Activated gamma-delta T cell treated with Interleukin-2 at 50 U/mL for 16 hours (primary cell): Measurements from ENCODE around the gene TTC6.

Source experiments
- DNase-seq: peaks from one replicate; pipeline ENCODE4 v3.0.0-alpha.2; 2020

TTC6 gene

DNA sequence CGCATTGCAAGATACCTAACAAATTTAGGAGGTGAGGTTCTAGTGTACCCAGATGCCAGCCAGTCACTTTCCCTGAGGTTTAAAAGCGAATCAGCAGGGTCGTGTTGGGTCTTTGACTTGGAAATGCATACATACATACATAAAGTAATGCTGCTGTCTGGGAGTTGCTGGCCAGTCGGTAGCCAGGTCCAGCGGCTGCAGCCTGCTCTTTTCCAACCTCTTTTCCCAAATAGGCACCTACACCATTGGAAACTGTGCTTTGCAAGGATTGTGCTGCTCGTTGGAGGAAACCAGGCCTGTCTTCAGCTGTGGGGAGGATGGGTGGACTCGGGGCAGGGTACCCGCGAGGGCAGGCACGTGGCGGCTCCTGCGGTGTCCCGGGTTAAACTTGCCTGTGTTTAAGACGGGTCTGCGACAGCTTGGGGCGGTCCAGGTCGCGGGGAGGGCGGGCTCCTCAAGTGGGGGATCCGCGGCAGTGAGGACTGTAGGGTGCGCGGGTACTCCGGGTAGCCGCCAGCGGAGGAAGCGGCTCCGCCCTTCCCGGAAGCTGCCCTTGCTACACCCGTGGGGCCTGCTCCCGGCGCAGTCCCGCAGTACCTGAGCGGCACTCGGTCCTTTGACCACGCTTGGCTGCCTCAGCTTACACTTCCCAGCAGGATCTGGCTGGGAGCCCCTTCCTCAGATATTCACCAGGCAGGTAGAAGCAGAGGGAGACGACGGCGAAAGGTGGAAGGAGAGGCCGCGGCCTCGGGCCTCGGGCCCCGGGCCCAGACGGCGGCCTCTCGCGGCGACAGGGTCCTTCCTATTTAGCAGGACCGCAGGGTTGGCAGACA is 2.7 kb downstream of the TTC6 start:
- no peak for DNase-seq

DNA sequence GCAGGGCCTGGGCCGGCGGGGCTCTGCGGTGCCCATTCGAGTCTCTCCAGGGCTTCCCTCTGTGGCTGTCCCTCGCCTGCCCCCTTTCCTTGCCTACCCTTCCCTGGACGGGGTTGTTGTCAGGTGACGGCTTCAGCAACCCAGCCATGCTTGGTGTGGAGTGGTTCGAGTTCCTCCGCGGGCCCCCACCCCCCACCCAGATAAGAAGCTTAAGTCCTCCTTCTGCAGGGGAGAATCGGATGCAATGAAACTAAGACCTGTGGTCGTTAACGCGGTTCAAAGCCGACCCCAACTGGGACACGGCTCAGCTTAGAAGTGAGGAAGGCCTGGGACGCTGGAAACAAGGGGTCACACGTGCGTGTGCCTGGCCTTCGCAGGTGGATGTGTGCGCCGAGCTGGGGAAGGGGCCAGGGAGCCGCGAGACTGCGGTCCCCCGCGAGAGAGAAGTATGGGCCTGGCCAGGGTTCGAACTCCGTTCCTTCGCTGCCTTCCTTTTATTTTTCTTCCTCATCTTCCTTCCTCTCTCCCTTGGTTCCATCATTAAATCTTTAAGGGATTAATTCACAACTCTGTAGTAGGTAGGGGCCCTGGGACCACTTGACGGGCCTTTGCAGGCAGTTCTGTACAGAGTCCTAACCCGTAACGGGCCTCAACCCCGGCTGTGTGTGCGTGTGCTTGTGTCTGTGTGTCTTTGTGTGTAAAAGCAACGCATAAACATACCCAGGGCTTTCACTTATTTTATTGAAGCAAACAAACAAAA is 3.5 kb downstream of the TTC6 start:
- DNase-seq: no peak

DNA sequence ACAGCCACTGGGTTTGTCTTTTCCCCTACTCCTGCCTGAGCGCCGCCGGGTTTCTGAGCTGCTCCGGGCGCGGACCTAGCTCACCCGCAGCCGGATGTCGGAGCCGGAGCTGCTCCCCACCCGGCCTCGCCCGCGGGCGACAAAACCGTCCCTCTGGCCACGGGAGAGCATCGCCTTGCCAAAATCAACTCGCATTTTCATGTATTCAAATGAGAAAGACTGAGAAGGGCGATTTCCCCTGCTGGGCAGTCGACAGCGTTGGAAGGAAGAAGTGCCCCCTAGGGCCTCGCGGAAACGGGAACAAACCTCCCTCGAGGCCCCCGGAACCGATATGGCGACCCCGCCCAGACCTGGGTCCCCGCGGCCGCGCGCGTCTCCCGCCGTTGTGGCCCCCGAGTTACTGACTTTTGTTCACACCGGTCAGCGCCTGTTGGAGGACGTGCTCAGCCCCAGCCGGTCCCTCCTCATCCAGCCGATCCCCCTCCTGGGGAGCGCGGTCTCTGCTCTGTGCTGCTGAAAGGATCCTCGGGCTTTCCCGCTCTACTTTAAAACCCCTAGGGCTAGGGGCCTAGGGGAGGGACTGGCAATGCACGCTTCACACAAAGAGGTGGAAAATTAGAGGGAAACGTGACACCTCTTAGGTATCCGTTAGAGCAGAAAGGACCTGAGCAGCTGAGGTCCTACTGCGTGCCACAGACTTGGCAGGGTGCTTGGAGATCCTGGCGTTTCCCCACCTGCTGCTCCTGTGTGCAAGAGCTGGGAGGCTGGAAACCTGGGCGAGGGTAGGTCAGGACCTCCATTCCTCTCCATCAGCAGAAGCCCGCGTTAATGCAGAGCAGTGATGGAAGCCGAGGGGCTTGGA is 4.3 kb downstream of the TTC6 start:
- no peak for DNase-seq

DNA sequence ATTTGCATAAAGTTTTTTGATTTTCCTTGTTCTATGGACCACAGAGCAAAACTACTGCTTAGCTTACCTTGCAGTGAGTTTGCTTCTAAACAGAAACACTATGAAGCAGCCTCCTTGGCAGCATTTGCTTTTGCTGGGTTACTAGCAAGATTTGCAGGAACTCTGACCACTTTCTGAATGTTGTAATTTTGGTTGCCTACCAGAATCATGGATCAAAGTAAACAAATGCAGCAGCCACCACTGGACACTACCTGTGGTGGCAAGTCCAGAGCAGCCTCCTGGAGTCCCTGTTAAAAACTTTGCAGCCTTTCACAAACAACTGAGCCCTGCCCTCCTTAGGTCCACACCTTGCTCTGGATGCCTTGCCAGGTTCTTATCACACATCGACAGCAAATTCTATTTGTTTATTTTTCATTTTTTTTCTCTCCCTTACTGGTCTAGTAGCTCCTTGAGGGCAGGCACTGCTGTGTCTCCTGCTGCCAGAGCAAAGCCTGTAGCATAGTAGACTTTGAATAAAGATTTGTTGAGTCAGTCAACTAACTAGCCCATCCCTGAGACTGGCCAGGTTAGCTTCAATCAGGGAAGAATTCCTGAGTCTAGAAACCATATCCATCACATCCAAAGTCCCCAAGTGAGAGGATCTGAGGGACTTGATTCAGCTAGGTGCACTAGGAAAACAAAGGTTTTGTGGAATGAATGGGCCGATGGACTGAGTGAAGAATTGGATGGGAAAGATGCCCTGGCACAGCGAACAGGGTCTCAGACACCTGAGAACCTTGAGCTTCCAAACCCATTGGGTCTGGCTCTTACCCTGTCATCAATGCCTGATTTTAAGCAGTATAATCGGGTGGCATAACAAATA is 5.7 kb downstream of the TTC6 start:
- DNase-seq: no peak

DNA sequence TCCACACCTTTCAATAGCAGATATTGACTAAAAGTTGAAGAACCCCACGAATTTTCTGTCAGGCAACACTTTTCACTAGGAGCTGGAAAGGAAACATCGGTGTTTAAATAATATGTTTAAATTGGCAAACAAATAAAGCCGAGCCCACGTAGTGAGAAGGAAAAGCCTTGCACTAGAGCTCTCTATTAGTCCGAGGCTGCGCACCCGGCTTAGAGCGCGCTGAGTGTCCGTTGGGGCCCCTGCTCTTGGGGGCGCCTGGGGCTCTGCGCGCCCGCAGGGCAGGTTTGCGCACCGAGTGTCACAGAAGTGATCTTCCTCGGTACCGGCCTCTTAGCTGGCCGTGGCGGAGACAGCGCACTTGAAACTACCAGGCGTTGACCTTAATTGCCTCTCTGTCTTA is 6.4 kb downstream of the TTC6 start:
- DNase-seq: no peak

DNA sequence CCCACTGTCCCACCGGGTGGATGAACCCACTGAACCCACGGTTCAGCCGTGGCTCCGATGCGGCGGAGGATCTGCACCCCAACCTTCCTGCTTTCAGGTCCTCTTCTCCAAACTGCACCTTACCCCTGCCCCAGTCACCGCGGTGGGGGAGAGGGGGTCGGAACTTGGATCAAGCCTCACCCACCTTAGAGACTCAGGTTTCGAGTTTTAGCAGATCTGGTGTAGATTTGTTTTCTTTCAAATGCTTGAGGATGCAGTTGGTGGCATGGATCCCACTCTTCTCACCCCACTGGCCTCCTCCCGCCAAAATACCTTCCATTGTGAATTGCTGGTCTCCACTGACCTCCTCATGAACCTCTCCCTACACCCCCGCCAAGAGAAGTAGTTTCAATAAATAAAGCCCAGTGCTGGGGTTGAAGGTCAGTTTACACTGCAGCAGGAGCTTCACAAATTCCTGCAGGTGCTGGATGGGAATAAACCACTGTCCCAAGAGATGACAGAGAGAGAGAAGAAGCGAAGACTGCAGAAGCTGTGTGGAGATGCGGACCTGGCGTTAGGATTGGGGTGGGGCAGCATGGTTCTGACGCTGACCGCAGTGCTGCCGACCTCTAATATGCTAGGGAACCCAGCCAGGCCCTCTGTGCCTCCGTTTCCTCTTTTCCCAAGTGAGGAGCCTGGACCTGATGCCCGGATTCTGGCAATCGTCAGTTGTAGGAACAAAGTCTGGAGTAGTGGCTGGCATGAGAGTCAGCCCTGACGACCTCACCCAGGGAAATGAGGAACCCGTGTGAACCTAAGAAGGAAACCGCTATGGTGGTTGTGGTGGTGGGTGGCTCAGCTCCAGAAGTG is 7.4 kb downstream of the TTC6 start:
- no peak for DNase-seq

DNA sequence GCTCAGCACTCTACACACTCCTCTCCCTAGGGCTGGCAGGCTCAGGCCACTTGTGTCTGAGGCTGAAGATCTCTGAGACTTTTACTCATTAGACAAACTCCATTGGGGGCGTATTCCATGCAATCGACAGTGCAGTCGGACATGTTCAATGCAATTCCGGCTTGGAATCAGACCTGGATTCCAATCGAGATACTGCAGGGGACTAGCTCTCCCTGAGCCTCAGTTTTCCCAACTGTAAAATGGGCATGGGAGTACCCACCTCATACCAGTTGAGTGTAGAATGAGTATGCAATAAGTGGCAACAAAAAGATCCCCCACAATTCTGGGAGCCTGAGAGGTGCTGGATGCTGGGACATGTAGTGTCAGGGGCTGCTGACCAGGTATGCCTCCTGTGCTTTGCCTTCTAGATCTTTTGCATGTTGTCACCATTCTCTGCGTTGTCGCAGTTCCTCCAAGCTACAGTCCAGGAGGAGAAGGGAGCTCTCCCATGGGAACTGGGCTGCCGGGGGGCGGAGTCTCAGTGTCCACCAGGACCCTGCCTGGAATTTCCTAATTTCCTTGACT is 8.3 kb downstream of the TTC6 start:
- no peak for DNase-seq

DNA sequence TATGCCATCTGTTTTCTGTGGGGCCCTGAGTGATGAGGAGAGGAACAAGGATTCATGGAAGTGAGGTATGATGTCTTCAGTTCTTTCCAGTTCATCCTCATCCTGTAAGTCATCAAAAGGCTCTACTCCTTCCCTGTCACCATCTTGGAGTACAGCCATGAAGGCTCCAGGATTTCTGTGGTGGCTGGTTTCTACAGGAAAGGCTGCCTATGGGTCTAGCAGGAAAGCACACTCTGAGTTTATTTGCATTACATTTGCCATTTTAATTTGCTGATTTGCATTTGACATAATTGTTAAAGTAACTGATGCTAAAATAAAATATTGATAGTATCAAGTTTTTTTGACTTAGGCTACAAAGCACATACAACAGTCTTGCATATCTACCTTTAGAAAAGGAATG is 11.2 kb downstream of the TTC6 start:
- no peak for DNase-seq

DNA sequence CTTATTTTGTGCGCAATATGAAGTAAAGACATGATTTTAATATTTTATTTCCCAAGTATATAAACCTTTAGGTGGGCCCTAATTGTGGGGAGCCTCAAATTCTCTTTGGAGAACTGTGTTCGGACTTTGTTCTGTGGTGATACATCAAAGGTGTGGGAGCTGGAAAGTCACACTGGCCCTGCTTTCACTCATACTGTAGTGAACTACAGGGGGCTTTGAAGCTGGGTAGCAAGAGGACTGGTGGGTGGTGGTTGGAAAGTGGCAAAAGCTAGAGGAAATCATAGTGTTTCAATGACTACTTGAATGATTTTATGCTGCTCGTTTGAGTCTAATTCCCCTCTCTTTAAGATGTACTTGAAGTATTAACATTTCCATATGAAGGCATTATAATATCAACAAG is 13.2 kb downstream of the TTC6 start:
- no peak for DNase-seq

DNA sequence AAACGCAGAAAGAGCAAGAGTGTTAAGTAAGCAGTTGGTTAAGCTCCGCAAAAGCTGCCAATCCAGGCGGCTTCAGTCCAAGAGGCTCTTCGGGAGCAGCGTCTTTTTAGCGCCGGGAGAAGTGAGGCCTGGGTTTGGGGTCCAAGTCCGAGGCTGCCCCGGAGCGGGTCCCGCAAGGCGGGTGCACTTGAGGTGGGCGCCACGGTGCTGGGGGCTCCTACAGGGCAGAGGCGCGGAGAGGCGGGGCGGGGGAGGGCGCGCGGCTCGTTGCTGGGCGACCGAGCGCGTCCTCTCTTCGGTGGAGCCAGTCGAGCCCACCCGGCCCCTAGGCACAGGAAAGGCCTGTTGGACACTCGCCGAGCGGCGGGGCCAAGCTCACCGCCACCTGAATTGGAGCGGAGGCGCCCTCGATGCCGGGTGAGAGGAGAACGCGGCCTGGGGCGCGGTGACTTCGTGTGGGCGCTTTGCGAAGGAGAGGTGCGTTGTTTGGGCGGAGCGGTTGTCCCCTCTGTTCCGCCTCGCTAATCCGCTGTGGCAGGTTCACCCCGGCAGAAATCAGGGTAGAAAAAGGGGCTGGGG is 15.6 kb downstream of the TTC6 start:
- no peak for DNase-seq

DNA sequence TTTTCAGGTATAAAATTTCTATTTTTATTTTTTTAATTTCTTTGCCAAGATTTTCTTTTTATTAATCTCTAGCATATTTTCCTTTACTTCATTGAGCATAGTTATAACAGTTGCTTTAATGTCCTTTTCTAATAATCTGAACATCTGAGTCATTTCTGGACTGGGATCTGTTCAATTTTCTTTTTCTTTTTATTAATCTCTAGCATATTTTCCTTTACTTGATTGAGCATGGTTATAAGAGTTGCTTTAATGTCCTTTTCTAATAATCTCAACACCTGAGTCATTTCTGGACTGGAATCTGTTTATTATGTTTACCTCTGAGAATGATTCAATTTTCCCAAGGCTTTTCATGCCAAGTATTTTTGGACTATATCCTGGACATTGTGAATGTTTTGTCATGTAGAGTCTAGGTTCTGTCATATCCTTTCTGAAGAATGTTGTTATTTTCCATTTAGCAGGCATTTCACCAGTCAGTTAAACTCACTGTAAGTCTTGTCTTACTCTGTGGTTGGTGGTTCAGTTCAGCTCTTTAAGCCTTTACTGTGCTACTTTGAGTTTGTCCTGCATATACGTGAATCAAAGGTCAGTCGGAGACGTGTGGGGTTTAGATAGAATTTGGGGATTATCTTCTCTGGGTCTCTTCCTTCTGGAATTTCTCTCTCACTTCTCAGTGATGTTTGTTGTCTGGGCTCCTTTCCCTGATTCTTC is 20.3 kb downstream of the TTC6 start:
- DNase-seq: no peak

DNA sequence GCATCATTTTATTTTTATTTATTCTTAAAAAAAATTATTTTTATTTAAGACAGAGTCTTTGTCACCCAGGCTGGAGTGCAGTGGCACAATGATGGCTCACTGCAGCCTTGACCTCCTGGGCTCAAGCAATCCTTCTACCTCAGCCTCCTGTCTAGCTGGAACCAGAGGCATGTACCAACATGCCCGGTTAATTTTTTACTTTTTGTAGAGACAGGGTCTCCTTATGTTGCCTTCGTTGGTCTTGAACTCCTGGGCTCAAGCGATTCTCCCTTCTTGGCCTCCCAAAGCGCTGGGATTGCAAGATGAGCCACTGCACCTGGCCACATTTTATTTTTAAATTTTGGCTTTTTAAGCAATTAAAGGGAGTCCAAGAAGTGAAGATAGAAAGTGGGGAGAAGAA is 21.4 kb downstream of the TTC6 start:
- no peak for DNase-seq

DNA sequence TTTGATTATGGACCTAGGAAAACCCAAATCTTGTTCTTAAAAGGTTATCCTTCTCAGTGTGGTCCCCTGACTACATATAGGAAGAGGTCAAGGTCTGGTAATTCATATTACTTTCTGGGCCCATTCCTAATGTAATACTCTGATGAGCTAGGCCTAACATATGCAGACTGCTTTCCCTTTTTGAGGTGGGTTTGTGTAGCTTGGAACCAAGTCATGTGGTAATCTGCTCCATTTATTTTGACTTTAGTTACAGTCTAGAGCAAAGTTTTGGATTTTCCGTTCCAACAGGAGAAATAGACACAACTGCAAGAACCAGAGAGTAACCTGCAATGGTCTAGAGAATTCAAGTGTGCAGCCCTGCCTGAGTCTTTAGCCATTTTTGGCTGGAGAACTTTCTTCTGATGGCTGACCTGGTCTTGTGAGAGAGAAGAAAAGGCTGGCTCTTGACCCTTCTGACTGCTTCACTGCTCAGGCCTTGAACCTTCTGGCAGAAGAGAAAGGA is 22.5 kb downstream of the TTC6 start:
- no peak for DNase-seq

DNA sequence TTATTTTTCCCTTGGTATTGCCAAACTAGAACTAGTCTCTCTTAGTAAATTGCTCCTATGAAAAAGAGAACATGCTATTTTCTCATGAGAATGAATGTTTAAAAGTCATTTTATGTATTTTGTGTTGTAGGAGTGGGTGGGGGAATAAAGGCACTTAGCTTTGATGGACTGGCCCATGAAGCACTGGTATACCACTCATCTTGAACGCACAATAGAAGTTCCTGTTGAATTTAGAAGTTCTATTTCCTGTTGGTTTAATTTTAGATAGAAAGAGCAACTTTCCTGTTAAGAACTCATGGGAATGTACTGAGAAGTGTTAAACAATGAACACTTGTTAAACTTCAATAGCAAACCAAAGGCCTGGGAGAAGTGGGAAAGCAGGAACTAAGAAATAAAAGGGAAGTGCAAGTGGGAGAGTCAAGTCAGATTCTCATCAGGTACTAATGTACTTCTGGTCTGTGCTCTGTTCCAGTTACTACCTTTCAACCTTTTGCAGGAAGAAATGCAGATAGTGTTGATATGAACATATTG is 23.1 kb downstream of the TTC6 start:
- DNase-seq: no peak

DNA sequence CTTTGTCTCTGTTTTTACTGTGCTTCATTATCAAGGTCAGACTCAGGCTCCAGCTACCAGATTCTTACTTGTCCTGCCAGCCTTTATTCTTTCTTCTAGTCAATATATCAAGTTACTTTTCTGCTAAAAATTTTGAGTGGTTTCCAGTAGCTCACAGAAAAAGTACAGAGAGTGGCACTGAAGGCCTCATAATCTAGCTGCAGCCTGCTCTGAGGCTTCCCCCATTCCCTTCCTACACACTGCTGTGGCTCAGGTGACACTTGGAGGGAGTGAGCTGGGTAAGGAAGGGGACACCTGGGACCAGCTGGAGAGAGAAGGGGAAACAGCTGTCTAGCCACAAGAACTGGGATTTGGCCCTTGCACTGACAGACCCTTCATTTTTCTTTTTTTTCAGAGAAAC is 25.4 kb downstream of the TTC6 start:
- no peak for DNase-seq

DNA sequence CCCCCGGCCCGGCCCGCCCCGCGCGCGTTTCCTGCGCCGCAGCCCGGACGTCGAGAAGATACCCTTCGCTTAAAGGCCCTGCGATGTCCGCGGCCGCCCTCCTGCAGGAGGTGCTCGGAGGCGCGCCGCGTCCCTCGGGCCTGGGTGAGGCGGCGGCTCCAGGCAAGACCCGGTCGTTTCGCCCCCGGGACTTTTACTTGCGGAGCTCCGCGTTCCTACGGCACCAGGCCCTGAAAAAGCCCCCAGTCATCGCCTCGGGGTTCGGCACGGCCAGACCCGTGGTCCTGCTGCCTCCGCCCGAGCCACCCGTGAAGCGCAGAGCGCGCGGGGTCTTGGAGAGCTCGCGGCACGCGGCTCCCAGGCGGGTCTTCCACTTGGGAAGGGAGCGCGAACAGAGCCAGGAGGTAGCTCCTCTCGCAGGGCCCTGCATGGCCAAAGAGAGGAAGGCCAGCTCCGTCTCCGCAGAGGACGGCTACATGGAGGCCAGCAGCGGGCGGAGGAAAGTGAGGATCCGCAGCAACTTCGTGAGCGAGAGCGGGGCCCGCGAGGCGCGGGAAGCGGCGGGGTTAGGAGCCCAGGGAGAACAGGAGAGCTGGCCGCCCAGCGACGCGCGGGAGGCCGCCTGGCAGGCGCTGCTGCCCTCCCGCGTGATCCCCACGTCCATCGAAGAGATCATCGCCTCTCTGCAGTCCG is 26.9 kb downstream of the TTC6 start:
- DNase-seq: no peak

DNA sequence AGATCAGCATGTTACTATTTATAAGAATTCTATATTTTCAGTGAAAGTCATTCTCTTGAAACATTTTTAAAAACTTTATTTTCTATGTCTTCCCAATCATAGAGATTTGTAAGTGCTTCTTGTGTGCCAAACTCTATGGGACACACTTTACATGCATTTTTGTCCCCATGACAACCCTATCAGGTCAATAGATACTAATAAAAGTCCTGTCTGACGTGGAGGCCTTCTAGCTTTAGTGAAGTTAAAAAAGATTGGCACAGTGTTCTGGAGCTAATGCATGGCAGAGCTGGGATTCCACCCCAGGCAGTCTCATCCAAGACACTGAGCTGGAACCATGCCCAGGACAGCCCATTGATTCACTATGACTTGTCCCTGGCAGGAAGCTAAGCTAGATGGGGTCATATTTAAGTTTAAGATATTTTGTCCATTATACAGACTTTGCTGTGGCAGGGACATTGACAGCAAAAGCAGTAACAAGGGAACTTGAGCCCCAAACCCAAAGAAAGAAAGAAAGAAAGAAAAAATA is 28.1 kb downstream of the TTC6 start:
- no peak for DNase-seq

DNA sequence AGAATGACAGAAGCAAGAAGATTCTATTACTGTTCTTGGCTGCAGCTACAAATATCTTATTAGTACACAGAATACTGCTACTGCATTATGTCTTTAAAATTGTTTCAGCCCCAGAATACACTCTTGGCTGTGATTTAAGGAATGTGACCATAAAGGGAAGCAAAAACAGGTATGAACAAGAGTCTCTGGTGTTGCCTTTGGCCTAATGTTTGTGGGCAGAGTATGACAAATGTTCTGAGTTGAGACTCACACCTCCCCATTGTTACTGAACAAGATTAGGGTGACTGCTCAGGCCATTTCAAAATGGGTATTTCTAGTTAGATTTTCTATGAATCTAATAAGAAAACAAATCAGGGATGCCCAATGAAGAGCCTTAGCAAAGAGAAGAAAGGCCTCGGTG is 28.5 kb downstream of the TTC6 start:
- DNase-seq: no peak
